CD4-positive, alpha-beta memory T cell (primary cell): ENCODE measurements around the gene SUPT6H. TPM values are rescaled to one million over a fixed set of nuclear protein-coding genes. Genes with fewer than 3 reads are reported as not detected.
A peak's percentile ranks its signal among the peaks of the same experiment; 100 is the strongest.

Experiments used
- CTCF ChIA-PET: fragments of 350-600 bp; sonication (Branson Sonifier 250); formaldehyde crosslinking; loops from one replicate; lab custom pipeline; 2021; ENCODE audit warnings: inconsistent platforms; ENCODE audit not compliant: partially characterized antibody; lab: Charles Lee
- POLR2A ChIA-PET: fragments of 350-600 bp; sonication (Branson Sonifier 250); formaldehyde crosslinking; loops from one replicate; lab custom pipeline; 2021; ENCODE audit not compliant: partially characterized antibody; lab: Charles Lee
- DNase-seq, 5 donors: peaks; one replicate each; pipeline versions ENCODE4 v3.0.0 to v3.0.0-alpha.2; 2020 to 2022; ENCODE audit warnings: mixed read lengths in 1 of 5
- H3K27ac ChIP-seq: one replicate; pipeline ENCODE4 v1.7.0; 2013; ENCODE audit warnings: low read depth, low read length
- H3K27me3 ChIP-seq: 2 replicates; pipeline ENCODE4 v1.7.0; 2013; ENCODE audit warnings: mild to moderate bottlenecking, low read length, moderate library complexity; ENCODE audit not compliant: insufficient read depth
- H3K36me3 ChIP-seq: 2 replicates; pipeline ENCODE4 v1.7.0; 2013; ENCODE audit warnings: mild to moderate bottlenecking, low read length, moderate library complexity; ENCODE audit not compliant: insufficient read depth
- H3K4me1 ChIP-seq: 2 replicates; pipeline ENCODE4 v1.7.0; 2013; ENCODE audit warnings: mild to moderate bottlenecking, low read length, moderate library complexity; ENCODE audit not compliant: insufficient read depth
- H3K4me3 ChIP-seq, 2 donors: one replicate each; pipeline ENCODE4 v1.7.0; 2013; ENCODE audit warnings: low read length in 2 of 2, mild to moderate bottlenecking in 1 of 2
- H3K9me3 ChIP-seq, 2 donors: one replicate each; pipeline ENCODE4 v1.7.0; 2013; ENCODE audit warnings: low read length in 2 of 2, control low read depth in 1 of 2; ENCODE audit not compliant: control insufficient read depth in 1 of 2
- H3K27ac Mint-ChIP-seq, 7 donors: one replicate each; pipeline ENCODE4 v1.8.0; 2020 to 2021; ENCODE audit warnings: mixed read lengths in 7 of 7, mild to moderate bottlenecking in 6 of 7, inconsistent platforms in 3 of 7, moderate library complexity in 3 of 7
- H3K27me3 Mint-ChIP-seq, 2 donors: one replicate each; pipeline ENCODE4 v1.8.0; 2020 to 2021; ENCODE audit warnings: mixed read lengths in 2 of 2
- H3K36me3 Mint-ChIP-seq, 2 donors: one replicate each; pipeline ENCODE4 v1.8.0; 2020 to 2021; ENCODE audit warnings: mixed read lengths in 2 of 2, inconsistent platforms in 1 of 2, mild to moderate bottlenecking in 1 of 2
- H3K4me1 Mint-ChIP-seq, 4 donors: one replicate each; pipeline ENCODE4 v1.8.0; 2020 to 2021; ENCODE audit warnings: mixed read lengths in 4 of 4, mild to moderate bottlenecking in 1 of 4
- H3K4me3 Mint-ChIP-seq, 8 donors: one replicate each; pipeline ENCODE4 v1.8.0; 2020 to 2021; ENCODE audit warnings: mixed read lengths in 8 of 8, mild to moderate bottlenecking in 7 of 8, moderate library complexity in 6 of 8, inconsistent platforms in 3 of 8
- H3K9me3 Mint-ChIP-seq, 8 donors: one replicate each; pipeline ENCODE4 v1.8.0; 2020 to 2021; ENCODE audit warnings: mixed read lengths in 8 of 8, mild to moderate bottlenecking in 5 of 8, inconsistent platforms in 3 of 8, moderate library complexity in 1 of 8
- intact Hi-C: fragments of 100-400 bp; cut with micrococcal nuclease; formaldehyde crosslinking; loops from one replicate; pipeline ENCODE4 v1.15.1; 2023
- polyA plus RNA-seq, 2 donors: library from polyadenylated mRNA; unstranded; fragments of 300-500 nt; fragmentation: Illumina TruSeq; gene quantifications; one replicate each; pipeline ENCODE4 v1.2.3, GENCODE V29; 2021
- total RNA-seq, 2 experiments: library from RNA; stranded (reverse); gene quantifications; one replicate each; pipeline ENCODE4 v1.2.3, GENCODE V29; 2021

Gene SUPT6H
- total and polyA plus RNA-seq, 4 experiments from 2014 or later, result 0.81 to 102 (median 60.2) TPM

DNA sequence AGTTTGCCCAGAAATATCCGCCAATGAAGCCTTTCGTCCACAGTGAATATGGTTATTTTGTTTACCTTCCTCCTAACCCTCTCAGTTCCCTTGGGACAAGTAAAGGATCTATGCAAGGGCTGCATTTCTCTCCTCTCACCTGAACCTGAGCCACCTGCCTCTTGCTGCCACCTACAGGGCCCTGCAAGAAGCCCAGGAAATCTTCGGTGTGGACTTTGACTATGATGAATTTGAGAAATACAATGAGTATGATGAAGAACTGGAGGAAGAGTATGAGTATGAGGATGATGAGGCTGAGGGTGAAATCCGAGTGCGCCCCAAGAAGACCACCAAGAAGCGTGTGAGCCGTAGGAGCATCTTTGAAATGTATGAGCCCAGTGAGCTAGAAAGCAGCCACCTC, 14.0 kb downstream of the SUPT6H start:
- no peak overlapping the region for H3K4me3 Mint-ChIP-seq
- CTCF ChIA-PET, result interaction anchor here (1.5 to 3.0 kb wide), 2 partner anchors 27 to 29 kb away, joined by 6 to 9 read pairs; no protein-coding TSS in a partner anchor
- H3K36me3 Mint-ChIP-seq, result peaks cover 58 to 85% of the 10 kb centered on the region in 2 donors
- H3K27ac Mint-ChIP-seq, result peak overlapping the region in 3 of 7 donors; percentile 11 to 29 (median 26)
- Histone ChIP-seq H3K4me1 (no peaks in the 10 kb centered on the region), H3K27ac (no peak overlapping the region), H3K4me3 (no peak overlapping the region), H3K27me3 (no peaks in the 10 kb centered on the region), H3K36me3 (peaks cover 79% of the 10 kb centered on the region), H3K9me3 (no peaks in the 10 kb centered on the region)
- peak in 1 of 5 donors; percentile 8 for DNase-seq
- H3K4me1 Mint-ChIP-seq, result no peaks in the 10 kb centered on the region
- POLR2A ChIA-PET, result interaction anchor here (1.3 kb wide), 1 partner anchor 14 kb away, joined by 8 read pairs; the partner anchor contains the start of genes SDF2 and SUPT6H
- intact Hi-C loops, result no loop called here
- H3K27me3 Mint-ChIP-seq, result no peaks in the 10 kb centered on the region
- H3K9me3 Mint-ChIP-seq, result no peaks in the 10 kb centered on the region

DNA sequence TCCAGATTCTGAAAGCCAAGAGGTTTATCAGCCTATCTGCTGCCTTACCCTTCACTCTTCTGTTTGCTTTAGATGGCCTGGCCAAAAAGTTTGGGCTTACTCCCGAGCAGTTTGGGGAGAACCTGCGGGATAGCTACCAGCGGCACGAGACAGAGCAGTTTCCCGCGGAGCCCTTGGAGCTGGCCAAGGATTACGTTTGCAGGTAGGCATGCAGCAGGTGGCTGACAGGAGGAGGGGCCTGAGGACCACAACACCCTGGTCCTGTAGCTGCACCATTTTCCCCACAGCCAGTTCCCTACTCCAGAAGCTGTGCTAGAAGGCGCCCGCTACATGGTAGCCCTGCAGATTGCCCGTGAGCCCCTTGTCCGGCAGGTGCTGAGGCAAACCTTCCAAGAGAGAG, 20.6 kb downstream of the SUPT6H start:
- ChIA-PET CTCF (no interaction called here), POLR2A (no interaction called here)
- peaks cover 53 to 82% of the 10 kb centered on the region in 2 donors for H3K36me3 Mint-ChIP-seq
- H3K27ac ChIP-seq, result no peak overlapping the region
- no peaks in the 10 kb centered on the region for H3K9me3 Mint-ChIP-seq
- H3K4me1 ChIP-seq, result no peaks in the 10 kb centered on the region
- no peaks in the 10 kb centered on the region for H3K27me3 Mint-ChIP-seq
- peaks cover 81% of the 10 kb centered on the region for H3K36me3 ChIP-seq
- peaks cover 0 to 6% (median 0%) of the 10 kb centered on the region in 4 donors for H3K4me1 Mint-ChIP-seq
- no peaks in the 10 kb centered on the region for H3K27me3 ChIP-seq
- H3K9me3 ChIP-seq, result no peaks in the 10 kb centered on the region
- H3K27ac Mint-ChIP-seq, result no peak overlapping the region
- H3K4me3 Mint-ChIP-seq, result no peak overlapping the region
- DNase-seq, result no peak
- H3K4me3 ChIP-seq, result no peak overlapping the region
- intact Hi-C loops, result no loop called here

DNA sequence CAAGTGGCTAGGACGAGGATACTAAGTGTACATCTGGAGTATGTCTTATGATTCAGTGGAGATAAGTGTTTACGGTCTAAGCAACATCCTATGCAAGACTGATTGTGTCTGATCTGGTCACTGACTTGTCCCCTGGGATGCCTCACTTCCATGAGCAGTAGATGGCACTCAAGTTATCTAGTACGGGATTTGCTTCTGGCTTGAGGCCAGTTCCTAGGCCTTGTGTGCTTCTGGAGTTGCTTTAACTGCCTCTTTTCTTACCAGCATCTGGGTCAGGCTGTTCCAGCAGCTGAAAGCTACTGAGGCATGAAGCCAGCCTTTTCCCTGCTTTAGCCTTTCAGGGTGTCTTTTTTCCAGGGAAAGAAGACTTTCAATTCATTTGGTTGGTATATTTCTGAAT, 23.0 kb downstream of the SUPT6H start:
- peaks cover 88% of the 10 kb centered on the region for H3K36me3 ChIP-seq
- H3K36me3 Mint-ChIP-seq, result peaks cover 64 to 88% of the 10 kb centered on the region in 2 donors
- H3K4me3 Mint-ChIP-seq, result no peak overlapping the region
- POLR2A ChIA-PET, result no interaction called here
- H3K27me3 Mint-ChIP-seq, result no peaks in the 10 kb centered on the region
- intact Hi-C loops, result no loop called here
- H3K4me1 Mint-ChIP-seq, result peaks cover 0 to 6% (median 0%) of the 10 kb centered on the region in 4 donors
- DNase-seq, result no peak
- peak overlapping the region in 1 of 7 donors; percentile 49 for H3K27ac Mint-ChIP-seq
- no peaks in the 10 kb centered on the region for H3K27me3 ChIP-seq
- no peaks in the 10 kb centered on the region for H3K9me3 ChIP-seq
- H3K27ac ChIP-seq, result no peak overlapping the region
- H3K4me1 ChIP-seq, result no peaks in the 10 kb centered on the region
- no peak overlapping the region for H3K4me3 ChIP-seq
- CTCF ChIA-PET, result no interaction called here
- H3K9me3 Mint-ChIP-seq, result no peaks in the 10 kb centered on the region

DNA sequence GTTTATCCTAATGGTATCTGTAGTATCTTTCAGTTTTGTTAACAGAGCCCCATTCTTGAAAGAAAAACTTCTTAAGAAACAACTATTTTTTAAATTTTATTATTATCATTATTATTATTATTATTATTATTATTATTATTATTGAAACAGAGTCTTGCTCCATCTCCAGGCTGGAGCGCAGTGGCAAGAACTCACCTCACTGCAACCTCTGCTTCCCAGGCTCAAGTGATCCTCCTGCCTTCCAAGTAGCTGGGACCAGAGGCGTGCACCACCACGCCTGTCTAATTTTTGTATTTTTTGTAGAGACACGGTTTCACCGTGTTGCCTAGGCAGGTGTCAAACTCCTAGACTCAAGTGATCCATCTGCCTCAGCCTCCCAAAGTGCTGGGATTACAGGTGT, 23.4 kb downstream of the SUPT6H start:
- Histone ChIP-seq H3K27ac (no peak overlapping the region), H3K4me3 (no peak overlapping the region), H3K27me3 (no peaks in the 10 kb centered on the region), H3K36me3 (peaks cover 92% of the 10 kb centered on the region), H3K4me1 (no peaks in the 10 kb centered on the region), H3K9me3 (no peaks in the 10 kb centered on the region)
- intact Hi-C loops, result no loop called here
- Mint-ChIP-seq H3K27me3 (no peaks in the 10 kb centered on the region), H3K27ac (no peak overlapping the region), H3K36me3 (peaks cover 68 to 91% of the 10 kb centered on the region in 2 donors), H3K9me3 (no peaks in the 10 kb centered on the region), H3K4me3 (no peak overlapping the region), H3K4me1 (peaks cover 0 to 6% (median 0%) of the 10 kb centered on the region in 4 donors)
- ChIA-PET POLR2A (no interaction called here), CTCF (no interaction called here)
- no peak for DNase-seq

DNA sequence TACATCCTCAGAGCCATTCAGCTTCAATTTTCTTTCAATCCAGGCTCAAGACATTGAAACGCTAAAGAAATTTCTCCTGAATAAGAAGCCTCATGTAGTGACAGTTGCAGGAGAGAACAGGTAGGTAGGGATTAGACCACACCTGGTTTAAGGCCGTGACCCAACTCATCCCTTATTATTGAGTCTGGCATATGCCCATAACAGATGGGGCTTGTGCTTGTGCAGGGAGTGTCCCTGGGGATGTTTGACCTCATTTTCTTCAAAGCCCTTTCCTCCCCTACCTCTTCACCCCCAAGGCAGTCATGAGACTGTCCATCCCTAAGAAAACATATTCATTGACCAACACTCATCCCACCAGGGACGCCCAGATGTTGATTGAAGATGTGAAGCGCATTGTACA, 24.3 kb downstream of the SUPT6H start:
- no peaks in the 10 kb centered on the region for H3K4me1 ChIP-seq
- H3K9me3 ChIP-seq, result no peaks in the 10 kb centered on the region
- Mint-ChIP-seq H3K4me3 (no peak overlapping the region), H3K9me3 (no peaks in the 10 kb centered on the region), H3K4me1 (peaks cover 0 to 6% (median 0%) of the 10 kb centered on the region in 4 donors), H3K36me3 (peaks cover 69 to 92% of the 10 kb centered on the region in 2 donors), H3K27ac (no peak overlapping the region), H3K27me3 (no peaks in the 10 kb centered on the region)
- intact Hi-C loops, result no loop called here
- ChIA-PET POLR2A (no interaction called here), CTCF (no interaction called here)
- H3K27me3 ChIP-seq, result no peaks in the 10 kb centered on the region
- no peak overlapping the region for H3K4me3 ChIP-seq
- peaks cover 95% of the 10 kb centered on the region for H3K36me3 ChIP-seq
- H3K27ac ChIP-seq, result no peak overlapping the region
- no peak for DNase-seq

DNA sequence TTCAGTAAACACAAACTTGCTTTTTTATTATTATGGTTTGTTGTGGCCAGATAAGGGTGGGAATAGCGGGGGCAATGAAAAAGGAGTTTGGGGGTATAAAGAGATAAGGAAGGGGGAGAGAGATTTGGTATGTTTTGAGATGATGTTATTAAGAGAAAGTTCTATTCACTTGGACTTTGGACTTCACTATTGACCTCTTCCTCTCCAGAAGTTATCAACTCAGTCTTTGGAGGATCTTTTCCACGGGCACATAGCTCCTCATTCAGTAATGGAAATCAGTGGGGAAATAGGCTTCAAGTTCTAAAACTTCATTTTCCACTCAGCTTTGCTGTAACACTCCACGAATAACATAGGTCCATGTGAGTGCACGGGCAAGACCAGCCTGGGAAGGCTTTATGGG, 26.5 kb downstream of the SUPT6H start:
- ChIA-PET POLR2A (interaction anchor here (1.2 to 2.3 kb wide), 2 partner anchors 44 to 45 kb away, joined by 3 to 5 read pairs; partner anchors contain the start of gene BLTP2), CTCF (no interaction called here)
- no peak for DNase-seq
- peaks cover 0 to 6% (median 0%) of the 10 kb centered on the region in 4 donors for H3K4me1 Mint-ChIP-seq
- Histone ChIP-seq H3K4me1 (no peaks in the 10 kb centered on the region), H3K27ac (no peak overlapping the region), H3K36me3 (peaks cover 75% of the 10 kb centered on the region), H3K27me3 (no peaks in the 10 kb centered on the region), H3K4me3 (no peak overlapping the region), H3K9me3 (no peaks in the 10 kb centered on the region)
- H3K27me3 Mint-ChIP-seq, result no peaks in the 10 kb centered on the region
- H3K27ac Mint-ChIP-seq, result peak overlapping the region in 1 of 7 donors; percentile 26
- H3K36me3 Mint-ChIP-seq, result peaks cover 64 to 79% of the 10 kb centered on the region in 2 donors
- no peak overlapping the region for H3K4me3 Mint-ChIP-seq
- intact Hi-C loops, result no loop called here
- no peaks in the 10 kb centered on the region for H3K9me3 Mint-ChIP-seq

GRCh38 chr17:28689011-28689410, 27.0 kb downstream of the SUPT6H start:
- Histone ChIP-seq H3K27ac (no peak overlapping the region), H3K4me1 (no peaks in the 10 kb centered on the region), H3K36me3 (peaks cover 77% of the 10 kb centered on the region), H3K27me3 (no peaks in the 10 kb centered on the region), H3K9me3 (no peaks in the 10 kb centered on the region), H3K4me3 (no peak overlapping the region)
- Mint-ChIP-seq H3K36me3 (peaks cover 66 to 81% of the 10 kb centered on the region in 2 donors), H3K4me1 (peaks cover 0 to 6% (median 0%) of the 10 kb centered on the region in 4 donors), H3K9me3 (no peaks in the 10 kb centered on the region), H3K4me3 (no peak overlapping the region), H3K27me3 (no peaks in the 10 kb centered on the region), H3K27ac (no peak overlapping the region)
- ChIA-PET CTCF (no interaction called here), POLR2A (interaction anchor here (1.2 to 2.3 kb wide), 2 partner anchors 44 to 45 kb away, joined by 3 to 5 read pairs; partner anchors contain the start of gene BLTP2)
- intact Hi-C loops, result no loop called here
- DNase-seq, result no peak
